ENCODE measurements around the gene GAS6.

DNA sequence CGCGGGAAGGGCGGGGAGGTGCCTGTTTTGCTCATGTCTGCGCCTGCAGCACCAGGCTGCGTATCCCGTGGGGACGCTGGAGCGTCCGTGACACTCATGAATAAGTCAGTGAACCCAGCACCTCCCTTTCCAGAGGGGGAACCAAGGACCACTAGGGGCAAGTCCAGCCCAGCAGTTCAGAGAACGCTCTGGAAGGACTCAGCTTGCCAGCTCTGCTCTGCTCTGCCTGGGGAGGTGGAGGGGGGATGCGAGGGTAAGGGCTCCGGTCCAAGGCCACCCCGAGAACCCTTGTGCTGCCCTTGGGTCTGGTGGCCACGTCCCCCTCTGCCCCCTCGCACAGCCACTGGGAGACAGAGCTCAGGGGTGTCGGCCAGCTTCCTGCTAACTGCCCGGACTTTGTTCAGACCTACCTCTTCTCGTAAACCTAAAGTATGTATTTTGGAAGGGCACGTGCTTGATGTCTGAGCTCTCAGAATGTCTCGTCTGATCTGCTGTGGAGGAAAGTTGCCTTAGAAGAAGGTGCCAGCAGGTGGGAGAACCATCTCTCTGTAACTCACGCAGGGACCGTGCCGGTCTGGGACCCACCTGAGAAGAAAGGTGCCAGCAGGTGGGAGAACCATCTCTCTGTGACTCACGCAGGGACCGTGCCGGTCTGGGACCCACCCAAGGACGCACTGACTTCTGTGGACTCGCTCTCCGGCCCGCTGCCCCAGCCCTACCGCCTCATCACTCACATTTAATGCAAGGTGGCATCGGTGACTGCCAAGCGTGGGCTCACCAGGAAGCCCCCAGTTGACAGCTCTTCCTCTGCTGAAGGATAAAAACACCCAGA lies 70.8 kb downstream of the GAS6 start:
- TF ChIP-seq, protein P1, sequence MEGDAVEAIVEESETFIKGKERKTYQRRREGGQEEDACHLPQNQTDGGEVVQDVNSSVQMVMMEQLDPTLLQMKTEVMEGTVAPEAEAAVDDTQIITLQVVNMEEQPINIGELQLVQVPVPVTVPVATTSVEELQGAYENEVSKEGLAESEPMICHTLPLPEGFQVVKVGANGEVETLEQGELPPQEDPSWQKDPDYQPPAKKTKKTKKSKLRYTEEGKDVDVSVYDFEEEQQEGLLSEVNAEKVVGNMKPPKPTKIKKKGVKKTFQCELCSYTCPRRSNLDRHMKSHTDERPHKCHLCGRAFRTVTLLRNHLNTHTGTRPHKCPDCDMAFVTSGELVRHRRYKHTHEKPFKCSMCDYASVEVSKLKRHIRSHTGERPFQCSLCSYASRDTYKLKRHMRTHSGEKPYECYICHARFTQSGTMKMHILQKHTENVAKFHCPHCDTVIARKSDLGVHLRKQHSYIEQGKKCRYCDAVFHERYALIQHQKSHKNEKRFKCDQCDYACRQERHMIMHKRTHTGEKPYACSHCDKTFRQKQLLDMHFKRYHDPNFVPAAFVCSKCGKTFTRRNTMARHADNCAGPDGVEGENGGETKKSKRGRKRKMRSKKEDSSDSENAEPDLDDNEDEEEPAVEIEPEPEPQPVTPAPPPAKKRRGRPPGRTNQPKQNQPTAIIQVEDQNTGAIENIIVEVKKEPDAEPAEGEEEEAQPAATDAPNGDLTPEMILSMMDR (IDR thresholded peaks at IDR 0.05), result no peak
- TF ChIP-seq POLR2A (IDR thresholded peaks at IDR 0.05), result no peak
